Activated CD8-positive, alpha-beta memory T cell treated with anti-CD3 and anti-CD28 coated beads, Interleukin-2, amount 50 U/mL, for 1 hour (primary cell): ENCODE measurements around the gene ACOT7.
"Not testable (repeated sequence)": the region's sequence is repeated elsewhere in the genome, so short reads cannot be mapped to it uniquely, and the experiment has no call there.

Experiments
- DNase-seq: peaks from one replicate; pipeline ENCODE4 v3.0.0-alpha.2; 2020; ENCODE audit errors: extremely low read depth

ACOT7 gene

GRCh38 chr1:6399294-6399693 lies 5.7 kb upstream of the ACOT7 start:
- DNase-seq = no peak

- no peak for DNase-seq
Measured at GRCh38 chr1:6397844-6398441, 4.4 kb upstream of the ACOT7 start.

GRCh38 chr1:6396998-6397397 lies 3.4 kb upstream of the ACOT7 start:
- no peak for DNase-seq

- DNase-seq = not testable (repeated sequence)
Measured at GRCh38 chr1:6395781-6396244, 2.2 kb upstream of the ACOT7 start.

- not testable (repeated sequence) for DNase-seq
Measured at GRCh38 chr1:6395130-6395529, 1.6 kb upstream of the ACOT7 start.

- DNase-seq = no peak
Measured at GRCh38 chr1:6392809-6393399, 663 bp downstream of the ACOT7 start.

- no peak for DNase-seq
Measured at GRCh38 chr1:6391951-6392808, 1.4 kb downstream of the ACOT7 start.

GRCh38 chr1:6389971-6390370 lies 3.6 kb downstream of the ACOT7 start:
- DNase-seq = no peak

- DNase-seq = no peak
Measured at GRCh38 chr1:6386371-6386949, 7.1 kb downstream of the ACOT7 start.

- no peak for DNase-seq
Measured at GRCh38 chr1:6385488-6386191, 7.9 kb downstream of the ACOT7 start.

- DNase-seq = no peak
Measured at GRCh38 chr1:6384962-6385361, 8.6 kb downstream of the ACOT7 start.

- no peak for DNase-seq
Measured at GRCh38 chr1:6384135-6384534, 9.4 kb downstream of the ACOT7 start.

GRCh38 chr1:6380037-6380436 lies 13.5 kb downstream of the ACOT7 start:
- DNase-seq = no peak

GRCh38 chr1:6378096-6378746 lies 15.3 kb downstream of the ACOT7 start:
- DNase-seq = no peak

GRCh38 chr1:6373961-6374720 lies 19.4 kb downstream of the ACOT7 start:
- no peak for DNase-seq

- DNase-seq = not testable (repeated sequence)
Measured at GRCh38 chr1:6372236-6372635, 21.3 kb downstream of the ACOT7 start.

GRCh38 chr1:6370006-6370405 lies 23.6 kb downstream of the ACOT7 start:
- DNase-seq = no peak

- no peak for DNase-seq
Measured at GRCh38 chr1:6367381-6368012, 26.1 kb downstream of the ACOT7 start.

GRCh38 chr1:6365047-6365446 lies 28.5 kb downstream of the ACOT7 start:
- DNase-seq = peak; percentile 34
